Naive thymus-derived CD4-positive, alpha-beta T cell (primary cell): ENCODE data around the gene BTNL2. TPM values are rescaled to one million over a fixed set of nuclear protein-coding genes. Genes with fewer than 3 reads are reported as not detected.

Source experiments
- ATAC-seq: fragments of 150-1000 bp; cut with Tn5 transposase; 2 replicates; pipeline ENCODE4 v1.10.0; 2021; ENCODE audit warnings: mild to moderate bottlenecking, moderate library complexity
- CTCF ChIA-PET: fragments of 350-600 bp; sonication (Branson Sonifier 250); formaldehyde crosslinking; loops from one replicate; lab custom pipeline; 2021; ENCODE audit warnings: antibody characterized with exemption; lab: Charles Lee
- POLR2A ChIA-PET: fragments of 350-600 bp; sonication (Branson Sonifier 250); formaldehyde crosslinking; loops from one replicate; lab custom pipeline; 2021; ENCODE audit warnings: antibody characterized with exemption, inconsistent platforms; lab: Charles Lee
- DNase-seq, 9 donors: peaks; one replicate each; pipeline versions ENCODE4 v3.0.0 to v3.0.0-alpha.2; 2020 to 2022; ENCODE audit warnings: mixed read lengths in 1 of 9
- H3K27ac ChIP-seq: one replicate; pipeline ENCODE4 v1.7.0; 2013; ENCODE audit warnings: mild to moderate bottlenecking, low read depth, low read length, moderate library complexity
- H3K27me3 ChIP-seq, 2 donors: one replicate each; pipeline ENCODE4 v1.7.0; 2013; ENCODE audit warnings: low read length in 2 of 2, mild to moderate bottlenecking in 2 of 2, moderate library complexity in 2 of 2; ENCODE audit not compliant: control insufficient read depth in 2 of 2, insufficient read depth in 2 of 2
- H3K36me3 ChIP-seq, 3 experiments: 1 replicate in 2 of 3; 2 replicates in 1 of 3; pipeline ENCODE4 v1.7.0; 2013; ENCODE audit warnings: low read length in 3 of 3, mild to moderate bottlenecking in 3 of 3, moderate library complexity in 1 of 3; ENCODE audit not compliant: insufficient read depth in 3 of 3, control insufficient read depth in 2 of 3
- H3K4me1 ChIP-seq, 2 donors: one replicate each; pipeline ENCODE4 v1.7.0; 2013; ENCODE audit warnings: low read length in 2 of 2, mild to moderate bottlenecking in 2 of 2, moderate library complexity in 1 of 2; ENCODE audit not compliant: control insufficient read depth in 2 of 2, insufficient read depth in 2 of 2
- H3K4me3 ChIP-seq: 2 replicates; pipeline ENCODE4 v1.7.0; 2013; ENCODE audit warnings: mild to moderate bottlenecking, low read length
- H3K9me3 ChIP-seq, 3 experiments: 1 replicate in 2 of 3; 2 replicates in 1 of 3; pipeline ENCODE4 v1.7.0; 2013; ENCODE audit warnings: low read length in 3 of 3; ENCODE audit not compliant: control insufficient read depth in 2 of 3
- H3K27ac Mint-ChIP-seq, 9 donors: one replicate each; pipeline ENCODE4 v1.8.0; 2020 to 2022; ENCODE audit warnings: mixed read lengths in 9 of 9, mild to moderate bottlenecking in 8 of 9, moderate library complexity in 5 of 9, inconsistent platforms in 2 of 9
- H3K27me3 Mint-ChIP-seq, 5 donors: one replicate each; pipeline ENCODE4 v1.8.0; 2021 to 2022; ENCODE audit warnings: mixed read lengths in 5 of 5, mild to moderate bottlenecking in 1 of 5
- H3K36me3 Mint-ChIP-seq, 5 donors: one replicate each; pipeline ENCODE4 v1.8.0; 2020 to 2022; ENCODE audit warnings: mixed read lengths in 5 of 5, mild to moderate bottlenecking in 3 of 5, inconsistent platforms in 1 of 5
- H3K4me1 Mint-ChIP-seq, 7 donors: one replicate each; pipeline ENCODE4 v1.8.0; 2020 to 2022; ENCODE audit warnings: mixed read lengths in 7 of 7, mild to moderate bottlenecking in 3 of 7, inconsistent platforms in 1 of 7
- H3K4me3 Mint-ChIP-seq, 10 donors: one replicate each; pipeline ENCODE4 v1.8.0; 2020 to 2022; ENCODE audit warnings: mild to moderate bottlenecking in 10 of 10, mixed read lengths in 10 of 10, moderate library complexity in 6 of 10, inconsistent platforms in 2 of 10
- H3K9me3 Mint-ChIP-seq, 11 donors: one replicate each; pipeline ENCODE4 v1.8.0; 2020 to 2022; ENCODE audit warnings: mixed read lengths in 11 of 11, mild to moderate bottlenecking in 4 of 11, inconsistent platforms in 1 of 11, moderate library complexity in 1 of 11
- intact Hi-C, 2 donors: fragments of 100-400 bp; cut with micrococcal nuclease; formaldehyde crosslinking; loops; one replicate each; pipeline ENCODE4 v1.15.1; 2023
- polyA plus RNA-seq, 2 donors: library from polyadenylated mRNA; unstranded; fragments of 300-500 nt; fragmentation: Illumina TruSeq; gene quantifications; one replicate each; pipeline ENCODE4 v1.2.3, GENCODE V29; 2021
- total RNA-seq, 6 experiments: library from RNA in 5 of 6; stranded (reverse) in 5 of 6; gene quantifications; 1 replicate in 5 of 6; 2 replicates in 1 of 6; pipeline ENCODE4 v1.2.3 and lab custom pipeline; 2021 to 2026

Gene BTNL2
- total and polyA plus RNA-seq, 7 experiments from 2014 or later: not detected

- no peak overlapping the region for H3K27ac ChIP-seq
- ChIA-PET CTCF (interaction anchor here (0.7 to 1.0 kb wide), 3 partner anchors 15 to 289 kb away, joined by 3 to 4 read pairs (median 3); no protein-coding TSS in a partner anchor), POLR2A (no interaction called here)
- Mint-ChIP-seq H3K27me3 (peaks cover 35 to 72% (median 47%) of the 10 kb centered on the region in 5 donors), H3K4me3 (no peak overlapping the region), H3K9me3 (no peaks in the 10 kb centered on the region), H3K27ac (no peak overlapping the region), H3K4me1 (peaks cover 3 to 19% (median 8%) of the 10 kb centered on the region in 7 donors), H3K36me3 (no peaks in the 10 kb centered on the region)
- ATAC-seq (no peak), DNase-seq (no peak)
- no peaks in the 10 kb centered on the region for H3K9me3 ChIP-seq
- H3K4me1 ChIP-seq: no peaks in the 10 kb centered on the region
- no peaks in the 10 kb centered on the region for H3K36me3 ChIP-seq
- H3K4me3 ChIP-seq: no peak overlapping the region
- no peaks in the 10 kb centered on the region for H3K27me3 ChIP-seq
- intact Hi-C loops: loop anchor here in 1 of 2 donors (5.0 kb wide), 1 partner anchor 456 kb away; no protein-coding TSS in a partner anchor
These were observed 3.9 kb upstream of the BTNL2 start for GRCh38 chr6:32410906-32411305.

GRCh38 chr6:32406197-32406596 lies 784 bp downstream of the BTNL2 start:
- H3K4me3 Mint-ChIP-seq: no peak overlapping the region
- CTCF ChIA-PET: interaction anchor here (0.7 to 1.1 kb wide), 4 partner anchors 8 to 389 kb away, joined by 3 to 4 read pairs (median 3); no protein-coding TSS in a partner anchor

GRCh38 chr6:32405656-32406055 lies 1.3 kb downstream of the BTNL2 start:
- Mint-ChIP-seq H3K9me3 (no peaks in the 10 kb centered on the region), H3K27me3 (peaks cover 22 to 56% (median 39%) of the 10 kb centered on the region in 5 donors), H3K36me3 (no peaks in the 10 kb centered on the region), H3K4me3 (no peak overlapping the region), H3K27ac (no peak overlapping the region), H3K4me1 (peaks cover 0 to 6% (median 0%) of the 10 kb centered on the region in 7 donors)
- Histone ChIP-seq H3K4me1 (no peaks in the 10 kb centered on the region), H3K27me3 (no peaks in the 10 kb centered on the region), H3K27ac (no peak overlapping the region), H3K9me3 (no peaks in the 10 kb centered on the region), H3K36me3 (no peaks in the 10 kb centered on the region), H3K4me3 (no peak overlapping the region)
- no peak for ATAC-seq
- ChIA-PET POLR2A (no interaction called here), CTCF (interaction anchor here (0.7 to 1.1 kb wide), 2 partner anchors 9 to 64 kb away, joined by 4 read pairs; no protein-coding TSS in a partner anchor)
- DNase-seq: no peak
- intact Hi-C loops: no loop called here

More at GRCh38 chr6:32406197-32406596, 784 bp downstream of the BTNL2 start:
- no peaks in the 10 kb centered on the region for H3K36me3 Mint-ChIP-seq
- ATAC-seq (no peak), DNase-seq (no peak)
- intact Hi-C loops: no loop called here
- H3K27ac Mint-ChIP-seq: no peak overlapping the region
- Histone ChIP-seq H3K4me3 (no peak overlapping the region), H3K9me3 (no peaks in the 10 kb centered on the region), H3K27me3 (no peaks in the 10 kb centered on the region), H3K4me1 (no peaks in the 10 kb centered on the region), H3K36me3 (no peaks in the 10 kb centered on the region), H3K27ac (no peak overlapping the region)
- POLR2A ChIA-PET: no interaction called here
- peaks cover 22 to 58% (median 39%) of the 10 kb centered on the region in 5 donors for H3K27me3 Mint-ChIP-seq
- H3K4me1 Mint-ChIP-seq: peaks cover 0 to 6% (median 0%) of the 10 kb centered on the region in 7 donors
- H3K9me3 Mint-ChIP-seq: no peaks in the 10 kb centered on the region

- Histone ChIP-seq H3K4me1 (no peaks in the 10 kb centered on the region), H3K27me3 (no peaks in the 10 kb centered on the region), H3K4me3 (no peak overlapping the region), H3K36me3 (no peaks in the 10 kb centered on the region), H3K27ac (no peak overlapping the region), H3K9me3 (no peaks in the 10 kb centered on the region)
- Mint-ChIP-seq H3K4me3 (no peak overlapping the region), H3K36me3 (no peaks in the 10 kb centered on the region), H3K9me3 (no peaks in the 10 kb centered on the region), H3K27me3 (peaks cover 22 to 52% (median 32%) of the 10 kb centered on the region in 5 donors), H3K27ac (no peak overlapping the region), H3K4me1 (peaks cover 0 to 1% (median 0%) of the 10 kb centered on the region in 7 donors)
- ChIA-PET CTCF (interaction anchor here (0.6 kb wide), 1 partner anchor 102 kb away, joined by 3 read pairs; no protein-coding TSS in a partner anchor), POLR2A (no interaction called here)
- intact Hi-C loops: no loop called here
- no peak for ATAC-seq
- no peak for DNase-seq
These were observed 4.2 kb downstream of the BTNL2 start for GRCh38 chr6:32402812-32403211.

GRCh38 chr6:32401284-32401963 lies 5.6 kb downstream of the BTNL2 start:
- Histone ChIP-seq H3K4me3 (no peak overlapping the region), H3K27me3 (no peaks in the 10 kb centered on the region), H3K36me3 (no peaks in the 10 kb centered on the region), H3K4me1 (no peaks in the 10 kb centered on the region), H3K27ac (no peak overlapping the region), H3K9me3 (no peaks in the 10 kb centered on the region)
- Mint-ChIP-seq H3K4me1 (peaks cover 0 to 4% (median 0%) of the 10 kb centered on the region in 7 donors), H3K27me3 (peaks cover 18 to 38% (median 26%) of the 10 kb centered on the region in 5 donors), H3K27ac (no peak overlapping the region), H3K36me3 (no peaks in the 10 kb centered on the region), H3K4me3 (no peak overlapping the region), H3K9me3 (no peaks in the 10 kb centered on the region)
- ATAC-seq (no peak), DNase-seq (no peak)
- POLR2A ChIA-PET: interaction anchor here (0.7 kb wide), 1 partner anchor 608 kb away, joined by 4 read pairs; no protein-coding TSS in a partner anchor
- CTCF ChIA-PET: interaction anchor here (0.7 to 1.1 kb wide), 3 partner anchors 11 to 301 kb away, joined by 3 to 4 read pairs (median 4); no protein-coding TSS in a partner anchor
- intact Hi-C loops: no loop called here

- no peak for ATAC-seq
- no peaks in the 10 kb centered on the region for H3K36me3 ChIP-seq
- H3K27me3 ChIP-seq: no peaks in the 10 kb centered on the region
- H3K4me3 ChIP-seq: no peak overlapping the region
- no peak overlapping the region for H3K27ac ChIP-seq
- Mint-ChIP-seq H3K4me3 (no peak overlapping the region), H3K27ac (no peak overlapping the region), H3K9me3 (no peaks in the 10 kb centered on the region), H3K36me3 (no peaks in the 10 kb centered on the region), H3K27me3 (peaks cover 4 to 42% (median 16%) of the 10 kb centered on the region in 5 donors), H3K4me1 (peaks cover 0 to 4% (median 0%) of the 10 kb centered on the region in 7 donors)
- ChIA-PET POLR2A (no interaction called here), CTCF (no interaction called here)
- no peaks in the 10 kb centered on the region for H3K9me3 ChIP-seq
- intact Hi-C loops: no loop called here
- no peak for DNase-seq
- no peaks in the 10 kb centered on the region for H3K4me1 ChIP-seq
These were observed 9.6 kb downstream of the BTNL2 start for GRCh38 chr6:32397252-32397920.
